Sigmoid colon (tissue), 7 donors: Measurements from ENCODE around the gene PGLYRP3. TPM values are rescaled to one million over a fixed set of nuclear protein-coding genes. Genes with fewer than 3 reads are reported as not detected.
A peak's percentile ranks its signal among the peaks of the same experiment; 100 is the strongest.

Experiments used
- DNase-seq: peaks from one replicate; pipeline ENCODE4 v3.0.0-alpha.2; 2019
- H3K27ac ChIP-seq, 4 donors: fragments of 200-600 bp; sonication (generic); one replicate each; pipeline ENCODE4 v1.5.1; 2016 to 2019; ENCODE audit warnings: mild to moderate bottlenecking in 1 of 4
- H3K27me3 ChIP-seq, 3 donors: fragments of 200-600 bp; sonication (generic); one replicate each; pipeline ENCODE4 v1.5.1; 2019; ENCODE audit warnings: mild to moderate bottlenecking in 1 of 3
- H3K36me3 ChIP-seq, 4 donors: fragments of 200-600 bp; sonication (generic); one replicate each; pipeline ENCODE4 v1.5.1; 2016 to 2019
- H3K4me1 ChIP-seq, 4 donors: fragments of 200-600 bp; sonication (generic); one replicate each; pipeline ENCODE4 v1.5.1; 2017 to 2019
- H3K4me3 ChIP-seq, 4 donors: fragments of 200-600 bp; sonication (generic); one replicate each; pipeline ENCODE4 v1.5.1; 2017 to 2019; ENCODE audit warnings: mild to moderate bottlenecking in 2 of 4, moderate library complexity in 1 of 4
- H3K9me3 ChIP-seq, 4 donors: fragments of 200-600 bp in 3 of 4; sonication (generic) in 3 of 4; one replicate each; pipeline versions ENCODE4 v1.5.1 to v1.6.1; 2013 to 2019
- CTCF ChIP-seq, 4 experiments: fragments of 450-650 bp in 3 of 4; fragments of 200-600 bp in 1 of 4; IDR thresholded peaks; one replicate each; pipeline ENCODE4 v1.5.1; 2016 to 2019; ENCODE audit warnings: antibody characterized with exemption in 4 of 4, mild to moderate bottlenecking in 3 of 4, moderate library complexity in 2 of 4
- EP300 ChIP-seq, 4 donors: sonication (generic); formaldehyde crosslinking; IDR thresholded peaks; one replicate each; pipeline ENCODE4 v1.6.1; 2017; ENCODE audit warnings: antibody characterized with exemption in 4 of 4
- POLR2A ChIP-seq, 2 donors: fragments of 450-650 bp; IDR thresholded peaks; one replicate each; pipeline ENCODE4 v1.6.1; 2016; ENCODE audit warnings: antibody characterized with exemption in 2 of 2, mild to moderate bottlenecking in 2 of 2, moderate library complexity in 2 of 2
- POLR2AphosphoS5 ChIP-seq, 4 donors: sonication (generic); formaldehyde crosslinking; IDR thresholded peaks; one replicate each; pipeline ENCODE4 v1.6.1; 2017; ENCODE audit warnings: antibody characterized with exemption in 4 of 4
- WGBS, 2 donors: extraction: QIAGEN DNeasy Blood & Tissue Kit; methylation state at CpG; one replicate each; pipeline ENCODE4 v1.1.7; 2013; 5-methylcytosine and 5-hydroxymethylcytosine counted together
- intact Hi-C: fragments of 100-400 bp; cut with DNase I; formaldehyde crosslinking; loops from one replicate; pipeline ENCODE4 v1.15.1; 2023
- polyA plus RNA-seq, 3 donors: library from polyadenylated mRNA; stranded (reverse); fragments of 200-250 nt; gene quantifications; one replicate each; pipeline ENCODE4 v1.2.3, GENCODE V29; 2013
- total RNA-seq, 4 donors: library from RNA; depleted of rRNA; stranded (reverse); fragments of >200 nt; gene quantifications; one replicate each; pipeline ENCODE4 v1.1.0, GENCODE V29; 2016
- donor health status: healthy with polysubstance abuse.
- donor health status: Bipolar disorder and iron deficiency.
- donor health status: healthy.

The PGLYRP3 gene
- total and polyA plus RNA-seq, 7 donors, result 0.16 TPM; not detected in 6

- 45 to 49% methylated on average over 10 of the region's 10 CpGs for WGBS, 2 donors
- no peaks in the 10 kb centered on the region for H3K9me3 ChIP-seq
- TF ChIP-seq EP300 (IDR thresholded peaks at IDR 0.05), result no peak
- no peak for TF ChIP-seq CTCF (IDR thresholded peaks at IDR 0.05)
- no peak for TF ChIP-seq POLR2A (IDR thresholded peaks at IDR 0.05)
- no peak for TF ChIP-seq POLR2AphosphoS5 (IDR thresholded peaks at IDR 0.05)
- no peaks in the 10 kb centered on the region for H3K36me3 ChIP-seq
- DNase-seq, result peak; percentile 77
- peak overlapping the region in 1 of 4 donors; percentile 21 for H3K4me3 ChIP-seq
- no peaks in the 10 kb centered on the region for H3K4me1 ChIP-seq
- peak overlapping the region in 1 of 4 donors; percentile 32 for H3K27ac ChIP-seq
- intact Hi-C loops, result no loop called here
- no peaks in the 10 kb centered on the region for H3K27me3 ChIP-seq
Observed at GRCh38 chr1:153357076-153357852, 44.5 kb upstream of the PGLYRP3 start.

GRCh38 chr1:153356392-153357075, 43.8 kb upstream of the PGLYRP3 start:
- intact Hi-C loops, result no loop called here
- peaks cover 0 to 3% (median 0%) of the 10 kb centered on the region in 3 donors for H3K27me3 ChIP-seq
- TF ChIP-seq EP300 (IDR thresholded peaks at IDR 0.05) (no peak), CTCF (IDR thresholded peaks at IDR 0.05) (no peak), POLR2AphosphoS5 (IDR thresholded peaks at IDR 0.05) (no peak), POLR2A (IDR thresholded peaks at IDR 0.05) (no peak)
- no peaks in the 10 kb centered on the region for H3K4me1 ChIP-seq
- WGBS, 2 donors, result 90 to 91% methylated on average over 8 of the region's 8 CpGs
- no peak overlapping the region for H3K27ac ChIP-seq
- no peak for DNase-seq
- no peaks in the 10 kb centered on the region for H3K36me3 ChIP-seq
- H3K4me3 ChIP-seq, result no peak overlapping the region
- H3K9me3 ChIP-seq, result no peaks in the 10 kb centered on the region

GRCh38 chr1:153355445-153356071, 42.8 kb upstream of the PGLYRP3 start:
- TF ChIP-seq CTCF (IDR thresholded peaks at IDR 0.05) (peak in 2 of 4 experiments; percentile 8 to 13), POLR2AphosphoS5 (IDR thresholded peaks at IDR 0.05) (no peak)
- Histone ChIP-seq H3K36me3 (no peaks in the 10 kb centered on the region), H3K27me3 (peaks cover 0 to 13% (median 0%) of the 10 kb centered on the region in 3 donors), H3K4me1 (no peaks in the 10 kb centered on the region), H3K27ac (no peak overlapping the region), H3K9me3 (no peaks in the 10 kb centered on the region), H3K4me3 (no peak overlapping the region)
- DNase-seq, result no peak
- 40 to 54% methylated on average over 10 of the region's 10 CpGs for WGBS, 2 donors
- intact Hi-C loops, result no loop called here

GRCh38 chr1:153354515-153355193, 41.9 kb upstream of the PGLYRP3 start:
- no peak for DNase-seq
- Histone ChIP-seq H3K4me1 (no peaks in the 10 kb centered on the region), H3K27me3 (peaks cover 0 to 18% (median 0%) of the 10 kb centered on the region in 3 donors), H3K36me3 (no peaks in the 10 kb centered on the region), H3K27ac (no peak overlapping the region), H3K4me3 (no peak overlapping the region), H3K9me3 (no peaks in the 10 kb centered on the region)
- WGBS, 2 donors, result 39 to 67% methylated on average over 8 of the region's 8 CpGs
- TF ChIP-seq POLR2AphosphoS5 (IDR thresholded peaks at IDR 0.05) (no peak), EP300 (IDR thresholded peaks at IDR 0.05) (no peak), POLR2A (IDR thresholded peaks at IDR 0.05) (no peak), CTCF (IDR thresholded peaks at IDR 0.05) (no peak)
- intact Hi-C loops, result no loop called here
